Activated naive CD4-positive, alpha-beta T cell treated with anti-CD3 and anti-CD28 coated beads, Interleukin-2, amount 50 U/mL, for 72 hours (primary cell): ENCODE results near the gene TRIM27. TPM values are rescaled to one million over a fixed set of nuclear protein-coding genes. Genes with fewer than 3 reads are reported as not detected.

ENCODE experiments used
- ATAC-seq, 2 donors: fragments of 150-1000 bp; cut with Tn5 transposase; 2 replicates each; pipeline ENCODE4 v1.10.0; 2021; ENCODE audit warnings: mild to moderate bottlenecking in 2 of 2, moderate library complexity in 2 of 2
- DNase-seq, 2 donors: peaks; one replicate each; pipeline ENCODE4 v3.0.0; 2021 to 2022; ENCODE audit warnings: low spot score in 2 of 2
- H3K27ac Mint-ChIP-seq, 2 donors: one replicate each; pipeline ENCODE4 v1.8.0; 2022; ENCODE audit warnings: mild to moderate bottlenecking in 2 of 2, mixed read lengths in 2 of 2
- H3K36me3 Mint-ChIP-seq, 2 donors: one replicate each; pipeline ENCODE4 v1.8.0; 2022; ENCODE audit warnings: mixed read lengths in 2 of 2
- H3K9me3 Mint-ChIP-seq, 2 donors: one replicate each; pipeline ENCODE4 v1.8.0; 2022; ENCODE audit warnings: mixed read lengths in 2 of 2
- total RNA-seq, 2 donors: library from RNA; stranded (reverse); gene quantifications; one replicate each; pipeline ENCODE4 v1.2.3, GENCODE V29; 2022

Gene TRIM27
- total RNA-seq, 2 donors from 2014 or later, result 34.3 to 45.4 TPM

DNA sequence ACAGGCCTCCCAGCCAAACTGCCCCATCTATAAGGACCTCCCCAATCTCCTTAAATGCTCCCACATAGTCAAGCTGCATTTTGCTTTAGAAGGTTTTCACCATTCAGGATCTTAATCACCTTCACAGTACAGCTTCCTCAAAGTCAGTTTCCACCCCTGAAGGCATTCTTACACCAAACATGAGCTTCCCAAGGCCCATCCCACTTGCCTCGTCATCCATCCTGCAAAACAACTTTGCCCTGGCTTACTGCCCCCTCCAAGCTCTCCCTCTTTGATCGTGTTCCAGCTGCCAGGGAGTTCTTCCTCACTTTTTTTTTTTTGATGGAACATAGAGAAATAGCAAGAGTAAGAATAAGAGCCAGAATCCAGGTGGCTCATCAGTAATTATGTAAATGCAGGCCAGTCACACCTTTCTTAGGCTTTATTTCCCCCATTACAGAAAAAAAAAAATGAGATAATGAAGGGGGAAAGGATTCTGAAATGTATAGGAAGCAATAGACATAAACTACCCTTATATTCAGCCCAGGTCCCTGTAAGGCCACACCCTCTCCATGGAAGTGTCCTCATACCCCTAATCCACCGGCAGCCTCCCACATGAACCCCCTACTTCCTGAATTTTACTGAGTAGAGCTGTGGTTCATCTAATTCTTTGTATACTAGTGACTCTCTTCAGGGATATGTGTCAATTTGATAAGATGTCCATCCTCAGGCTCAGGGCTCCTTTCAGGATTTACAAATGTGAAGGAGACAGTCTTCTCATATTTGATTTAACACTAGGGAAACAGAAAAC, 12.7 kb downstream of the TRIM27 start:
- ATAC-seq, result no peak
- Mint-ChIP-seq H3K27ac (peak overlapping the region; percentile 15 to 37), H3K9me3 (no peaks in the 10 kb centered on the region), H3K36me3 (peaks cover 4 to 18% of the 10 kb centered on the region in 2 donors)
- no peak for DNase-seq

GRCh38 chr6:28907394-28907793, 16.4 kb downstream of the TRIM27 start:
- no peak for DNase-seq
- no peak overlapping the region for H3K27ac Mint-ChIP-seq
- H3K36me3 Mint-ChIP-seq, result peaks cover 11 to 36% of the 10 kb centered on the region in 2 donors
- no peak for ATAC-seq
- H3K9me3 Mint-ChIP-seq, result no peaks in the 10 kb centered on the region

- DNase-seq (no peak), ATAC-seq (no peak)
- no peaks in the 10 kb centered on the region for H3K9me3 Mint-ChIP-seq
- H3K27ac Mint-ChIP-seq, result peak overlapping the region in 1 of 2 donors; percentile 47
- H3K36me3 Mint-ChIP-seq, result peaks cover 11 to 35% of the 10 kb centered on the region in 2 donors
Observed at GRCh38 chr6:28906669-28907068, 17.1 kb downstream of the TRIM27 start.

GRCh38 chr6:28903686-28904085, 20.1 kb downstream of the TRIM27 start:
- Mint-ChIP-seq H3K27ac (no peak overlapping the region), H3K9me3 (no peaks in the 10 kb centered on the region), H3K36me3 (peaks cover 17 to 36% of the 10 kb centered on the region in 2 donors)
- no peak for ATAC-seq
- DNase-seq, result no peak

DNA sequence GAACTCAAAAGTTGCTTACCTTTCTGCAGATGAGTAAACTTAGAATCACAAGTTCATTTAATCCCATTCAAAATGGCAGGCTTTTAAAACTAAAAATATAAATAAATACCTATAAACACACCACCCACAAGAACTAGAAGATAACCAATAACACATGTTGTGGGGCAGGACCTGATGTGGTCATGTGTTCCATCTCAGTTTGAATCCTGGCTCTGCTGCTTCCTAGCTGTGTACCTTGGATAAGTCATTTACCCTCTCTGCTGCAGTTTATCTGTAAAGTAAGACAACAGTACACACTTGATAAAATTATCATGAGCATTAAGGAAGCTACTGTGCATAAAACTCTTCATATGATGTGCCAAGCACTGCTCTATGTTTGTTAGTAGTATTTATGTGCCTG, 22.0 kb downstream of the TRIM27 start:
- no peak overlapping the region for H3K27ac Mint-ChIP-seq
- peaks cover 19 to 36% of the 10 kb centered on the region in 2 donors for H3K36me3 Mint-ChIP-seq

DNA sequence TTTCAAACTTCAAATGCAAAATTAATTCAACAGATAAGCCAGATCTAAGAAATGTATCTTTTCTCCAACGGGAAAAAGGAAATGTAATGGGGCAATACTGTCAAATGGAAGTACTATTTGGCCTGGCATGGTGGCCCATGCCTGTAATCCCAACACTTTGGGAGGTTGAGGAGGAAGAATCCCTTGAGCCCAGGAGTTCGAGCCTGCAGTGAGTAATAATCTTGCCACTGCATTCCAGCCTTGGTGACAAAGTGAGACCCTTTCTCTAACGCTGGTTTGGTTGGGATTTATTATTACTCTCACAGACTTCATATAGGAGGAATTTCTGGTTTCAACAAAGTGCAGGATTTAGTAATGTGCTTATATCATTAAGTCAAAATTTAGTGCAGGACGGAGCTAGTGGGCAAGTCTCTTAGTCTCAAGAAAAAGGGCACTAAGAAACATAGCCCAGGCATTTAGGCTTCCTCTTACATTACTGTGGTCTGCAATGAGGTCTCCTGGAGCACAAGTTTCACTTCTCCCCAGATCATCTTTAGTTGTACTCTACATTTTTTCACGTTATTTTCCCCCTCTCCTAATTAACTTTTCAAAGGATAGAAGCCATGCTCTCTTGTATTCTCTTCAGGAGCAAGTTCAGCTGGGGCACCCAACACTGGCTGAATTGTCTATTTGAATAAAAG, 23.1 kb downstream of the TRIM27 start:
- Mint-ChIP-seq H3K9me3 (no peaks in the 10 kb centered on the region), H3K27ac (peak overlapping the region in 1 of 2 donors; percentile 4), H3K36me3 (peaks cover 22 to 42% of the 10 kb centered on the region in 2 donors)
- ATAC-seq, result no peak
- DNase-seq, result no peak

More for the DNA sequence above, 22.0 kb downstream of the TRIM27 start:
- no peak for ATAC-seq
- no peaks in the 10 kb centered on the region for H3K9me3 Mint-ChIP-seq
- DNase-seq, result no peak

GRCh38 chr6:28898710-28898965, 25.1 kb downstream of the TRIM27 start:
- peak overlapping the region; percentile 44 to 82 for H3K27ac Mint-ChIP-seq
- no peaks in the 10 kb centered on the region for H3K9me3 Mint-ChIP-seq
- peaks cover 22 to 28% of the 10 kb centered on the region in 2 donors for H3K36me3 Mint-ChIP-seq
- ATAC-seq, result no peak
- DNase-seq, result no peak

GRCh38 chr6:28897369-28897745, 26.4 kb downstream of the TRIM27 start:
- DNase-seq (no peak), ATAC-seq (no peak)
- Mint-ChIP-seq H3K27ac (peak overlapping the region; percentile 99 to 100), H3K9me3 (no peaks in the 10 kb centered on the region), H3K36me3 (peaks cover 12 to 18% of the 10 kb centered on the region in 2 donors)

DNA sequence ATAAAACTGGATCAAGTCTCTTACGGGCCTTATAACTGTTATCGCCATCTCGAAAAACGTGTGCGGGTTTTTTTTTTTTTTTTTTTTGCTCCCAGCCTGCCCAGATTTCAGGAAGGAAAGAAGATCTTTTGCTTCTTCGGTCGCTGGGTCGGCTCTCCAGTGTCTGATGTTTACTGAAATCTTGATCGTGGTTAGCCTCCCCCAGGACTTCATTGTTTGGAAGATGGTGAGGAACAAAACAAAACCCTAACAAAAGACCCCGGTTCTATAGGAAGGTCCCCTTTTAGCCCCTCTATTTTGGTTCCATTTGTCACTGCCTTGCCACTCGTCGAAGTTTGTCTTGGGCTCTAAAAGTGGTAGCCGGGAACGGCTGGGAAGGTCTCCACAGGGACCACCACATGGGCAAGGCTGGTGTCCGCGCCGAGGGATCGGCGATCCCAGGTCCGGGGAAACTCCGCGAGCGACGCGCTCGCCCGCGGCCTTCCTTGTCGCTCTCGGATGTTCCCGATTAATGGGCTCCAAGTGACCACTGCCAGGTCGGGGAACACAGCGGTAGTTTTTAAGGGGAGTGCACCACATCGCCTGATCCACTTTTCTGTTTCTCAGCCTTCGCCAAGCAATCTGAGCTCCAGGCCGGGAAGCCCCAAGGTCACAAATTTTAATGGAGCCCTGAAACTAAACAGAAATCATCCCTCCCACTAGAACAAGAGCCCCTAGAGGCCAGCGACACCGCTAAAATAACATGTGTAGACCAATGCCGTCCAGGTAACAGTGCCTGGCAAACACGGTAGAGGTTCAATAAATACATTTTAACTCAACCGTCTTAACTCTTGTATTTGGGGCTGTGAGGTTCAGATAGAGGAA, 27.0 kb downstream of the TRIM27 start:
- Mint-ChIP-seq H3K36me3 (peaks cover 12 to 18% of the 10 kb centered on the region in 2 donors), H3K27ac (peak overlapping the region; percentile 99 to 100), H3K9me3 (no peaks in the 10 kb centered on the region)
- DNase-seq, result peak; percentile 38 to 62
- peak; percentile 23 to 39 for ATAC-seq

GRCh38 chr6:28895131-28895812, 28.5 kb downstream of the TRIM27 start:
- peak; percentile 81 to 89 for DNase-seq
- peaks cover 6% of the 10 kb centered on the region in 2 donors for H3K36me3 Mint-ChIP-seq
- H3K9me3 Mint-ChIP-seq, result no peaks in the 10 kb centered on the region
- ATAC-seq, result peak; percentile 79 to 86
- H3K27ac Mint-ChIP-seq, result peak overlapping the region; percentile 99 to 100

DNA sequence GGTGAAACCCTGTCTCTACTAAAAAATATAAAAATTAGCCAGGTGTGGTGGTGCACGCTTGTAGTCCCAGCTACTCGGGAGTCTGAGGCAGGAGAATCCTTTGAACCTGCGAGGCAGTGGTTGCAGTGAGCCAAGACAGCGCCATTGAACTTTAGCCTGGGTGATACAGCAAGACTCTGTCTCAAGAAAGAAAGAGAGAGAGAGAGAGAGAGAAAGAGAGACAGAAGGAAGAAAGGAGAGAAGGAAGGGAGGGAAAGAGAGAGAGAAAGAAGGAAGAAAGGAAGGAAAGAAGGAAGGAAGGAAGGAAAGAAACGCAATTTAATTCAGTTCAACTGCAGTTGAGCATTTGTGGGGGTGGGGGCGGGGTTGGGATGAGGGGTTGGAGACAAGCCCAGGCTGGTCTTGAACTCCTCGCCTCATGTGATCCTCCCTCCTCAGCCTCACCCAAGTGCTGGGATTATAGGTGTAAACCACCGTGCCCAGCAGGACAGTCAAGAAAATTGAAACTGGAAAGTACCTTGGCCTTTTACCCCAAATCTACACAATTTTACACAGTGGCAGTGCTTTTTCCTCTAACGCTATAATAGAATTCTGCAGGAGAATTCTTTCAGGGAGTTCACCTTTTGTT, 30.5 kb downstream of the TRIM27 start:
- ATAC-seq, result no peak
- Mint-ChIP-seq H3K27ac (no peak overlapping the region), H3K36me3 (peaks cover 6% of the 10 kb centered on the region in 2 donors), H3K9me3 (no peaks in the 10 kb centered on the region)
- DNase-seq, result no peak

DNA sequence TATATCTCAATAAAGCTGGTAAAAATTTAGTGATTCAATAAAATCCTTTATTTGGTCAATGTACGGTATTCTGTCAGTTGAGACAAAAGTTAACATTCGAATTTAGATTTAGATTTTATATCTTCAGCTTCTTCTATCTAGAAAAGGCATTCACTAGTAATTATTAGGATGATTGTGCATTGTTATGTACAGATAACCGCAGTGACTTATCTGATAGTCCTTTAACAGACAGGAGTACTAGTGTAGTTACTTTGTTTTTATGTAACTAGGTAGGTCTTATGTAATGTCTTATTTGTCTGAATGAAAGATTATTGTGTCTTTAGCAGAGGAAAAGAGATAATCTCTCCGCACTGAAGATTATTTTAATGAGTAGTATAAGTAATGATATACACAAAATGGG, 31.3 kb downstream of the TRIM27 start:
- ATAC-seq (no peak), DNase-seq (no peak)
- no peak overlapping the region for H3K27ac Mint-ChIP-seq
- H3K9me3 Mint-ChIP-seq, result no peaks in the 10 kb centered on the region
- H3K36me3 Mint-ChIP-seq, result peaks cover 6% of the 10 kb centered on the region in 2 donors

- no peak for DNase-seq
- no peak for ATAC-seq
- H3K9me3 Mint-ChIP-seq, result peaks cover 0 to 9% of the 10 kb centered on the region in 2 donors
- no peak overlapping the region for H3K27ac Mint-ChIP-seq
- no peaks in the 10 kb centered on the region for H3K36me3 Mint-ChIP-seq
Observed at GRCh38 chr6:28887796-28888496, 35.8 kb downstream of the TRIM27 start.

GRCh38 chr6:28886079-28886439, 37.7 kb downstream of the TRIM27 start:
- no peak for DNase-seq
- H3K36me3 Mint-ChIP-seq, result peaks cover 5% of the 10 kb centered on the region in 2 donors
- no peak for ATAC-seq
- peaks cover 4 to 9% of the 10 kb centered on the region in 2 donors for H3K9me3 Mint-ChIP-seq
- no peak overlapping the region for H3K27ac Mint-ChIP-seq

DNA sequence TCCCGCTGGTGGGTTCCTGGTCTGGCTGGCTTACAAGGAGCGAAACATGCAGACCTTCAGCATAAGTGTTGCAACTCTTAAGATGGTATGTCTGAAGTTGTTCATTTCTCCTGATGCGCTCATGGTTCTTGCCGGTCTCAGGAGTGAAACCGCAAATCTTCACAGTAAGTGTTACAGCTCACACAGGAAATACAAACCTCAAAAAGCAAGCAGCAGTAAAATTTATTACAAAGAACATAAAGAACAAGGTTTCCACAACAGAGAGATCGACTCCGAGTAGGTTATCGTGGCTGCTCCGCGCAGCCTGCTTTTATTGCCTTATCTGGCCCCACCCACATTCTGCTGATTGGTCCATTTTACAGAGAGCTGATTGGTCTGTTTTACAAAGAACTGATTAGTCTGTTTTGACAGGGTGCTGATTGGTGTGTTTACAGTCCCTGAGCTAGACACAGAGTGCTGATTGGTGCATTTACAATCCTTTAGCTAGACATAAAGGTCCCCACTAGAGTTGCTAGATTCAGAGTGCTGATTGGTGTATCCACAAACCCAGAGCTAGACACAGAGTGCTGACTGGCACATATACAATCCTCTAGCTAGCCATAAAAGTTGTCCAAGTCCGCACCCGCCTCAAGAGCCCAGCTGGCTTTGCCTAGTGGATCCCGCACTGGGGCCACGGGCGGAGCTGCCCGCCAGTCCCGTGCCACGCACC, 39.2 kb downstream of the TRIM27 start:
- ATAC-seq (peak; percentile 86 to 87), DNase-seq (peak; percentile 68 to 72)
- Mint-ChIP-seq H3K9me3 (peaks cover 9% of the 10 kb centered on the region in 2 donors), H3K36me3 (peaks cover 7 to 8% of the 10 kb centered on the region in 2 donors), H3K27ac (peak overlapping the region; percentile 25 to 45)
